GM19238 (cell line): ENCODE measurements around the gene KRTAP5-4.
"Not testable (repeated sequence)": the region's sequence is repeated elsewhere in the genome, so short reads cannot be mapped to it uniquely, and the experiment has no call there.

ENCODE experiments used
- DNase-seq: peaks from one replicate; pipeline ENCODE4 v3.0.0; 2011; ENCODE audit warnings: low spot score; ENCODE audit not compliant: insufficient read length

Gene KRTAP5-4

DNA sequence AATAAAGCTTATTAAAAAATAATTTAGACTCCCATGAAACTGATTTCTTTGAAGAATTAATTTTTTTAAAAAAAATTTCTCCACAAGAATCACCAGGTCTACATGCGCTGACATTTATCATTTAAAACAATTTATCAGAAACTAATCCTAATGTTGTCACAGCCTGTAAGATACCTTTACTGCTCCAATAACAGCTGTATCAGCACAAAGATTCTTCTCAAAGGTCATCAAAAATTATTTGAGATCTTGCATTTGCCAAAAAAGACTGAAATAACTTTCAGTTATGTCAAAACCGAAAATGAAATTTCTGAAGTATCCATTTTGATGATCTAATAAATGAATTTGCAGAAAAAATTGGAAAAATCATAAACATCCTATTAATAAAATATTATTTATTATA is 15.7 kb upstream of the KRTAP5-4 start:
- DNase-seq: no peak

DNA sequence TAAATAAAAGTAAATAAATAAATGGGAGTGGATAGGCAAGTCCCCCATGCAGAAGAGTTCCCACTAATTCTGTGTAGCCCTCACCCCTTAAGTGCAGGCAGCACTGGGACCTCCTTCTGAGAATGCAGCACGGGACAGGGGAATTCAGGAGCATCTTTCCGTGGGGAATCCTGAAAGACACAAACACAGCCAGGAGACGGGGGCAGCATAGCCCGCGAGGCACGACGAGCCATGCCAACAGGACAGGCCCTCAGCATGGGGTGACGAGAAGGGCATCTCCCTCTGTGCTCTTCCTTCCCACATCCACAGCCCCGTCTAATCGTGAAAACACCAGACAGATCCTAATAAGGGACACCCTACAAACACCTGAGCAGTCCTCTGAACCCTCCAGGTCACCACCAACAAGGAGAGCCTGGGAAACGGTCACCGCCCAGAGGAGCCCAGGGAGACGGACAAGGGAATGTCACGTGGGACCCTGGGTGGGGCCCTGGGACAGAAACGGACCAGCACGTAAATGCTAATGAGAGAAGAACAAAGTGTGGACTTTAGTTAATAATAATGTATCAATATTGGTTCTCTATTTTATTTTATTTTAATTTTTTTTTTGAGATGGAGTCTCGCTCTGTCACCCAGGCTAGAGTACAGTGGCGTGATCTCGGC is 14.5 kb upstream of the KRTAP5-4 start:
- no peak for DNase-seq

DNA sequence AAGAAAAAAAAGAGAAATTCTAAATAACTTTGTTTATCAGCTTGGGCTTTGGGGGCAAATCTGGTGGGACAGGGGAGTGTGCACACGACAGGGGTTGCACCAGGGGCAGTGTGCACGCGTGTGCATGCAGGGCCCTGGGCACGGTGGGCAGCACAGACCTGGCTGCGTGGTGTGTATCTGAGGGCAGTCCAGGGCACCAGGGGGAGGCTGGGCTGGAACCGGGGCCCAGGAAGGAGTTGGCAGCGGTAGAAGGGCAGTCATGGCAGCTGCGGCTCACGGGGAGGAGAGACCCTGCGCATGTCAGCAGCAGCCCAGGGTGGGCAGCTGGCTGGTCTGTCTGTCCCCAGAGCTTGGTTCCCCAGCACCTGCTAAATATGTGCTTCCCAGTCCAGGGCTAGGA is 11.9 kb upstream of the KRTAP5-4 start:
- DNase-seq: no peak

DNA sequence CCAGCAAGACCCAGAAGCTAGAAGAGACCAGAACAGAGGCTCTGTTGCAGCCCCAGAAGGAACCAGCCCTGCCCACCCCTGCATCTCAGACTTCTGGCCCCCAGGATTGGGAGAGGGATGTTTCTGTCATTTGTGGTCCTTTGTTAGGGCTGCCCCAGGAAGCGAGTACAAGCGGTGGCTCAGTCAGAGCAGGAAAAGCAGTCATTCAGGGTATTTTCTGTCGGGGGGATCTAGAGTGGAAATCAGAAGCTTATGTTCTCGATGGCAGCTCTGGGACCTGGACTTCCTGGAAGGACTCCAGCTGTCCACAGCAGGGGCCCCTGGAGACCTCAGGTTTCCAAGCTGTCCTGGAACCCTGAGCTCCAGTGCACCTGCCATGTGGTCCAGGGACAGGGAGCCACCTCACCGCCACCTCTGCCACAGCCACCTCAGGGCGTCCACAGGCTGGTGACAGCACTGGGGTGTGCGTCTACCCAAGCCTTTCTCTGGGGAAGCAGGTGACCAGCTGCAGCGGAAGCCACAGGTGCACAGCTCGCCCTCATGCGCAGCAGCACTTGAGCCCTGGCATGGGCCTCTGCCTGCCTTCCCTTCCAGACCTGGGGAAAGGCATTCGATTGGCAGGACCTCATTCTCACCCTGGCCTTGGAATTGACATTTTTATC is 10.2 kb upstream of the KRTAP5-4 start:
- DNase-seq: no peak

DNA sequence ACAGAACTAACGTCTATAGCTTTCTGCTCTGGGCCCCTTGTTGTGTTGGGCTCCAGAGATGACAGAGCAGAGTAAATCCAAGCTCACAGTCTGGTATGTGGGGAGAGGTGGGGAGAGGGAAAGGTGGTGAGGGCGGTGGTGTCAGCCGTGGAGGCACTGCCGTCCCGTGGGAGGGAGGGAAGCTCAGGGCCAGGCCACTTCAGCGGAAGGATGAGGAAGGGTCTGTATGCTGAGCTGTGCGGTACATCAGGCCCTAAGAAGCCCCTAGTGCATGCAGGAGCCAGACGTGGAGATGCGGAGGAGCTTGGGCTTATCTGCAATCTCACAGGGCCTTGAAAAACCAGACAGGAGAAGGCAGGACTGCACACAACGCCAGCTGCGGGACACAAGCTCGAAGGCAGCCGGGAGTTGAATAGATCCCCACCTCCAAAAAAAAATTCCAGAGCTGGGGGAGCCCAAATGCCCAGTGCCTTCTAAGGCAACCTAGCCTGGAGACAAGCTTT is 9.2 kb upstream of the KRTAP5-4 start:
- no peak for DNase-seq

DNA sequence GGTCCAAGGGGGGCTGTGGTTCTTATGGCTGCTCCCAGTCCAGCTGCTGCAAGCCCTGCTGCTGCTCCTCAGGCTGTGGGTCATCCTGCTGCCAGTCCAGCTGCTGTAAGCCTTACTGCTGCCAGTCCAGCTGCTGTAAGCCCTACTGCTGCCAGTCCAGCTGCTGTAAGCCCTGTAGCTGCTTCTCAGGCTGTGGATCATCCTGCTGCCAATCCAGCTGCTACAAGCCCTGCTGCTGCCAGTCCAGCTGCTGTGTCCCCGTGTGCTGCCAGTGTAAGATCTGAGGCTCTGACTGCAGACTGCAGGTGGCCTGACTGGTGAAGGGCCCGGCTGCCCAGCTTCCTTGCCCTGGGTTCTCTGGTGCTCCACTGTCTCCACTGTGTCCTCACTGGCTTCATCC is 8.3 kb upstream of the KRTAP5-4 start:
- no peak for DNase-seq

DNA sequence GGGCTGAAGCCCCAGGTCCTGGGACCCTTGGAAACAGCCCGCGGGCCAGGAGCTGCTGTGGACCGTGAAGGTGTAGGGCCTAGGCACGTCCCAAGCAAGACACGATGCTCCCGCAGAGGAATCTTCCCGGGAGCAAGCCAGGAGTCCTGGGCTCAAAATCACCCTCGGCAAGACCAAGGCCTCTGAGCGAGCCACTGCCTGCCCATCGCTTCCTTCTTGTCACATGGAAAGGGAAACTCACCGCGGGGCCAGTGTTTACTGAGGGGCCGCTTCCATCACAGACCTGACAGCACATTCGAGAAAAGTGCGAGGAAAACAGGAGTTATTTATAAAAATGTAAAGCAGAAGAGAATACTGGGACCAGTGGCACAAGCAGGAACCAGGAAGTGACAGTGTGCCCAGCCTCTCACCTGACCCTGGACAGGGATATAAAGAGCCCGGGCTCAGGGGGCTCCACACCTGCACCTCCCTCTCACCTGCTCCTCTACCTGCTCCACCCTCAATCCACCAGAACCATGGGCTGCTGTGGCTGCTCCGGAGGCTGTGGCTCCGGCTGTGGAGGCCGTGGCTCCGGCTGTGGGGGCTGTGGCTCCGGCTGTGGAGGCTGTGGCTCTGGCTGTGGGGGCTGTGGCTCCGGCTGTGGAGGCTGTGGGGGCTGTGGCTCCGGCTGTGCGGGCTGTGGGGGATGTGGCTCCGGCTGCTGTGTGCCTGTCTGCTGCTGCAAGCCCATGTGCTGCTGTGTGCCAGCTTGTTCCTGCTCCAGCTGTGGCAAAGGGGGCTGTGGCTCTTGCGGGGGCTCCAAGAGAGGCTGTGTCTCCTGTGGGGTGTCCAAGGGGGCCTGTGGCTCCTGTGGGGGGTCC is 7.6 kb upstream of the KRTAP5-4 start, which contains the start of gene KRTAP5-5:
Gene KRTAP5-5, plus strand, starts transcription at position 450 of the 860 bp plus-strand sequence. Its CDS starts 66 bp downstream, at position 516.
- DNase-seq: no peak

DNA sequence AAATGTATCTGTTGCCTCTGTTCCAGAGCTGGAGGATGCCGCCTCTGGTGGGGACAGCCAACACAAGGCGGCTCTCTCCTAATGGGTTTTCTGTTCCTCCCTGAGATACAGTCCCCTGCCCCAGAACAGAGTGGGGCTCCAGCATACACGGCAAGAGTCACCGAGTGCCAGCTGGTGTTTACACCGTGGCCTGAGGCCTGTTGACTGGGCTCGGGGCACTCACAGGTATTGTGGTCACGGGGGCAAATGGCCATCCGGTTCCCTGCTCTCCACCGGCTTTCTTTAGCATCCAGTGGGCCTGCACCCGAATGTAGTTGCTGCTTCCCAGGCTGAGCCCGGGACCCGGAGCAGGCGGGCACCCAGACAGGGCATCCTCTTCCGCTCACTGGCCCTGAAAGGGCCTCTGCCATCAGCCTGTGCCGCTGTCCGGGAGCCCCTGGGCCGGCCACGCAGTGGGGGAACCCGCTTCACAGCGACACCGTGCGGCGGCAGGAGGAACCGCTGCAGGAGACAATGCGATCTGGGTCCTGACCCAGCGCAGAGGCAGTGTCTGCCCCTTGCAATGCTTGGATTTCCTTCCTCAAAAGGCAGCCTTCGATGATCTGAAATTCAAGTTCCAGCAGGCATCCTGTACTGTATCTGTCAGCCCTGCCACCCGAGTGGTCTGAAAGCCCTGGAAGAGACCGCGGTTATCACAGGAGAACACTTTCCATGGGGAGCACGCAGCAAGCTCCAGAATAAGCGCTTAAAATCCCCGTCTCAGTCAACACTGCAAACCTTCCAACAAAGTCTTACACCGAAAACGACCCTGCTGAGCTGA is 6.8 kb upstream of the KRTAP5-4 start:
- DNase-seq: peak; percentile 66

DNA sequence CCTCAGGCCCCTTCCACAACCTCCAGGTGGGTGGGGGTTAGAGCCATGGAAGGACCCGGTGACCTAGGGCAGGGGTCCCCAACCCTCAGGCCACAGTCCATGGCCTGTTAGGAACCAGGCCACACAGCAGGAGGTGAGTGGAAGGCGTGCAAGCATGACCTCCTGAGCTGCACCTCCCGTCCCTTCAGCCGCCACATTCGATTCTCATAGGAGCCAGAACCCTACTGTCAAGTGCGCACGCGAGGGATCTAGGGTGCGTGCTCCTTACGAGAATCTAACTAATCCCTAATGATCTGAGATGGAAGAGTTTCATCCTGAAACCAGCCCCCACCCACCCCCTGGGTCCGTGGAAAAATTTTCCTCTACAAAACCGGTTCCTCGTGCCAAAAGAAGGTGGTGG is 3.6 kb upstream of the KRTAP5-4 start:
- no peak for DNase-seq

DNA sequence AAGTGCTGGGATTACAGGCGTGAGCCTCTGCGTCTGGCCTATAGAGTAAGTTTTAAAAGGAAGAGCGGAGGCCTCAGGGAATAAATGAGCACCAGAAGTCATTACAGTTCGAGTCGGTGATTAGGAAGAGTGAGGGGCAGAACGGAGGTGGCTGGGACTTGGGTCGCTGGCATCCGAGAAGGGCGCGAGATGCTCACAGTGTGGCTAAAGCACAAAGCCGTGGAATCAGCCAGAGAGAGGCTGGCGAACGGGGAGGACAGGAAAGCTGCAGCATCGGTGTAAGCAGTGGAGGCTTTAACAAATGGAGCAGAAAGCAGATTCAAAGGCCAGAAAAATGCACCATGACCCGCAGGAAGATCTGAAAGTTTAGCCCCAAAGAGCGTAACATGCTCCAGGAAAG is 2.7 kb upstream of the KRTAP5-4 start:
- DNase-seq: no peak

DNA sequence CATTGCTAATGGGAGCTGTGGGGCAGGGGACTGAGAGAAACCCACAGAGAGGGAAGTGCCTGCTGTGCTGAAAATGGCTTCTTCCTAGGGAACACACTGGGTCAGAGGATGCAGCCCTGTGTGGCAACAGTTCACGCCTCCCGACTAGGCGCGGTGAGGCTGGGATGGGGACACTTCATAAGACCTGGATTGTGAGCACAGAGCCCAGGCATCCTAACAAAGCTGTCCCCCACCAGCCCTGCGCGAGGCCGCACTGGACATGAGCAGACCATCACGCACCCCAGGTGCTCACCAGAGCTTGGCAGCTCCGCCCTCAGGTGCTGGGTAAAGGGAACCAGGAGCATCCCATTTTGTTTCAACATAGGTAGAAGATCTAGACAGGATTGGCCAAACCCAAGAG is 1.8 kb upstream of the KRTAP5-4 start:
- DNase-seq: no peak

DNA sequence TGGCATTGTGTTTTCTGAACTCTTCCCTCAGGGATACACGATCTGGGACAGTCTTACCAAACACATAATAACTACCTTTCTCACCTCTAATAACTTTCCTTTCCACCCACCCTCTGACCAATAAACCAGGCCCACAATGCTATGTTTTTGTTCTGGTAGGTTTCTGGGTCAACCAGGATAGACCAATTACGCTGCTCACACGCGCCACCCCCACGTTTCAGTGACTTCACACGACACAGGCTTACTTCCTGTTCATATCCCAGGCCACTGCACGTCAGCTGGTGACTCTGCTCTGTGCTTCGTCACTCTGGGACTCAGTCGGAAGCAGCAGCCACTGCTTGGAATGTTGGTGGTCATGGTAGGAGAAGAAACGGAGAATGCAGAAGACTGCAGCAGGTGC is 2.5 kb downstream of the KRTAP5-4 start:
- no peak for DNase-seq

DNA sequence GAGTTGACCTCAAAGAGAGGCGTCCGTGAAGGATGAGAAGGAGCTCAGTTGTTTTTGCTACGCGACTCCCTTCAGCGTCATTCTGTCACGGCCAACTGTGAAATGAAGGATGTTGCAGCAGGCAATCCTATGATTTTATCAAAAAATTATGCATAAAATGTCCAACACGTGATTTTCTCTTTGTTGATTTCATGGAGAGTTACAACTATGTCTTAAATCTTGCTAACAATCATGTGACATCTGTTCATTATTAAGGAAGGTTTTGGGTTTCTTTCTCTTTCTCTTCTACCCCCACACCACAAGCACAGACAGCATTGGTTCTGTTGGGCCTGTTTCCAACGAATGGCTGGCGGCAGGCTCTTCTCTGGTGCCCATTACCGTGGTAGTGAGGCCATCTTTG is 3.7 kb downstream of the KRTAP5-4 start:
- DNase-seq: no peak

DNA sequence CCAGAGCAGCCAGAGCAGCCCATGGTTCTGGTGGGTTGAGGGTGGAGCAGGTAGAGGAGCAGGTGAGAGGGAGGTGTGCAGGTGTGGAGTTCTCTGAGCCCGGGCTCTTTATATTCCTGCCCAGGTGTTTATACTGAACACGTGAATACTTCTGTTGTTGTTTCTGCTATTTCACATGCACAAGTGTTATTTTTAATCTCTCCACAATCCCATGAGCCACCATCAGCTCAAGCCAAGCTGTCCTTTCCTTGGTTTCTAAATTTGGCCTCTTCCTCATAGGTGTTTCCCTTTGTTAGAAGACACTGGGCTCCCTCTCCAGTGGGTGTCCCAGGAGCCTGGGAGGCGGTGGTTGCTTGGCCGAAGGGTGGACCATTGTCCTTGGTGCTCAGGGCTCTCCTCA is 13.6 kb downstream of the KRTAP5-4 start, which contains the start of gene KRTAP5-3:
Gene KRTAP5-3, minus strand, starts transcription at position 101 of the 400 bp plus-strand sequence. Its CDS starts 78 bp downstream, at position 23.
- no peak for DNase-seq

DNA sequence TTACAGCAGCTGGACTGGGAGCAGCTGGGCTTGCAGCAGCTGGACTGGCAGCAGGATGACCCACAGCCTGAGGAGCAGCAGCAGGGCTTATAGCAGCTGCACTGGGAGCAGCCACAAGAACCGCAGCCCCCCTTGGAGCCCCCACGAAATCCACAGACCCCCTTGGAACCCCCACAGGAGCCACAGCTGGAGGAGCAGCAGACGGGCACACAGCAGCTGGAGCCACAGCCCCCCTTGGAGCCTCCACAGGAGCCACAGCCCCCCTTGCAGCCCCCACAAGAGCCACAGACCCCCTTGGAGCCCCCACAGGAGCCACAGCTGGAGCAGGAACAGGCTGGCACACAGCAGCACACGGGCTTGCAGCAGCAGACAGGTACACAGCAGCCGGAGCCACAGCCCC is 14.0 kb downstream of the KRTAP5-4 start:
- not testable (repeated sequence) for DNase-seq

DNA sequence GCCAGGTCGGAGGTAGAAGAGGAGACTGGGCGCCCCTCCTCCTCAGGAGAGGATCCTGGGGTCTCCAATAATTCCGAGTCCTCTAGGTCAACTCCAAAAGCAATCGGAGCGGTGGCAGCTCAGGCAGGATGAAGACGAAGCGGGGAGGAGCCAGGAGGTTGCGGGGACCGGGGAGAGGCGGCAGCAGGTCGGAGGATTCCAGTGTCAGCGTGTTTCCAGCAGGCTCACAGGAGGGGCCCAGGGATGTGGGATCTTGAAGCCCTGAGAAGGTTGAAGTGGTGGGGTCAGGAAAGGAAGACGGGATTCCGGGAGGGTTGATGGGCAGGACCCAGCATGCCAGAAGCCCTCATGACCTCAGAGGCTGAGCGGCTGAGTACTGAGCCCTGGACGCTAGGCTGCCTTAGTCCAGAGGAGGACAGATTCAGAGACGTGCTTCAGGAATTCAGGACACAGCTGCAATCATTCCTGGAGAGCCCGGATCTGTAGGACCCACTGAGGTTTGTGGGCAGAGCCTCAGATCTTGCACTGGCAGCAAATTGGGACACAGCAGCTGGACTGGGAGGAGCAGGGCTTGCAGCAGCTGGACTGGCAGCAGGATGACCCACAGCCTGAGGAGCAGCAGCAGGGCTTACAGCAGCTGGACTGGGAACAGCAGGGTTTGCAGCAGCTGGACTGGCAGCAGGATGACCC is 14.6 kb downstream of the KRTAP5-4 start:
- DNase-seq: not testable (repeated sequence)

DNA sequence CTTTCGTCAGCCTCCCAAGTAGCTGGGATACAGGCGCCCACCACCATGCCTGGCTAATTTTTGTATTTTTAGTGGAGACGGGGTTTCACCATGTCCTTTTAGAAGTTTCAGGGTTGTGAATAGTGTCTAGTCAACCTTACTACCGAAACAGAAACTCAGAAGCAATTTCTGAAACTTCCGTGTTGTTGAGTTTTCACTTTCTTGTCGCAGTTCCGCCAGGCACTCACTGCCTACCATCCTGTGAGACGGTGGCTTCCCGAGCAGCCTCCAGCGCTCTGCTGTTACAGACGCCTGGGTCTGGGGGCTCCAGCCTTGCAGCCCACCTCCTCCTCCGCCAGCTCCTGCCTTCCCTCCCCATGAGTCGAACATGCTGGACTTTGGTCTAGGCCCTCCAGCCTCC is 16.0 kb downstream of the KRTAP5-4 start:
- peak; percentile 71 for DNase-seq

DNA sequence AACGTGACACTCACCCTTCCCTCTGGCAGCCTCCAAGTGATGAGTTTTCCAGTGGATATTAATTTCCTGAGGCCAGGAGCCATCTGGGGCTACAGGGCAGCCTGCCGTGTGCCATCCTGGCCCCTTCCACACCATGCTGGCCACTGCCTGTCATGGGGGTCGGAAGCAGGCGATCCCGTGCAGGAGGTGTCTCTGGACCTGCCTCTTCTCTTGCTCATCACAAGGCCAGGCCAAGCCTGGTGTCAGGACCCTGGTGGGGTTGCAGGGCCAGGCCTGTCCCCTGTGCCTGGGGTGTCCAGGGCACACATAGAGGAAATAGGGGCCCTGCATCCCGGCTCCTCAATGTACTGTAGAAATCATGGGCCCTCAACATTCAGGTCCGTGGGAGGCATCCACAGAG is 17.2 kb downstream of the KRTAP5-4 start:
- no peak for DNase-seq

DNA sequence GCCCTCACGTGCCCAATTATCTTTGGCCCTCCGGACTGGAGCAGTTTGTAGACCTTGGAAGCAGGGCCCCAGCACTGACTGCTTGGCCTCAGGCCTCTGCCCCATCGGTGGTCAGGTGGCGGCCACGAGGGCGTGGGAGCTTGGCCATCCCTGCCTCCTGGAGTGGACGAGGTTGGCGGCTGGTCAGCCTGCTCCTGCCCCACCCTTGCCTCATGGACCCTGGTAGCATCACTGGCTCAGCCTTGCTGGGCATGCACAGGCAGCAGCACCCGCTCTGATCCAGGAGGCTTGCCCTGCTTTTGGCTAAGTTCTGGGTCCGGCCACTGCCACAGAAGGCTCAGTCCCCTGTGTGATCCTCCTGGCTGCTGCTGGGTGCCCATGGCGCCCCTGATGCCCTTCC is 17.8 kb downstream of the KRTAP5-4 start:
- DNase-seq: no peak

DNA sequence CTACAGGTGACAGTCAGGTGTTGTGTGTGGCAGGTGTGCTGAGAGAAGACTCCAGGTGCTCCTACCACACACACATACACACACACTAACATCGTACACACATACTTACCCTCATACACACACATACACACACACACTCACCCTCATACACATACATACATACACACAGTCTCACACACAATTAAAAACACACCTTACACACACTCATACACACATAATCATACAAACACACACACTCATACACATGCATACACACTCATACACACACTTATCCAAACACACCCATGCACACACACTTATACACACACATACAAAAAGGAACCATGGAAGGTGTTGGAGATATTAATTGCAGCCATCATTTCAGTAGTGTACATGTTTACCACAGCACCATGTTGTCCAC is 18.3 kb downstream of the KRTAP5-4 start:
- DNase-seq: no peak
